ENCODE results near the gene ACVR1C. TPM values are rescaled to one million over a fixed set of nuclear protein-coding genes. Genes with fewer than 3 reads are reported as not detected.

ACVR1C gene
- total RNA-seq, 4 donors from 2014 or later: under 0.01 to 0.71 (median 0.06) TPM; not detected in 1

GRCh38 chr2:157565550-157565949 is 63.1 kb downstream of the ACVR1C start:
- intact Hi-C loops (cut with DNase I): no loop called here
- Histone ChIP-seq H3K27me3 (no peaks in the 10 kb centered on the region), H3K27ac (replicated peaks in 1 of 4) (no peak overlapping the region), H3K9me3 (peaks cover 0 to 6% (median 0%) of the 10 kb centered on the region in 4 donors), H3K36me3 (no peaks in the 10 kb centered on the region), H3K4me1 (no peaks in the 10 kb centered on the region), H3K4me3 (no peak overlapping the region)
- no peak for TF ChIP-seq EP300 (IDR thresholded peaks at IDR 0.05)
- TF ChIP-seq POLR2A (IDR thresholded peaks at IDR 0.05; ENCODE audit: low read depth): no peak
- TF ChIP-seq POLR2AphosphoS5 (IDR thresholded peaks at IDR 0.05): no peak
- TF ChIP-seq CTCF (IDR thresholded peaks at IDR 0.05): no peak
- WGBS: 90% methylated on average over 5 of the region's 5 CpGs
- DNase-seq (ENCODE audit: extremely low spot score): no peak

- WGBS: 61% methylated on average over 2 of the region's 2 CpGs
- no peak for TF ChIP-seq POLR2AphosphoS5 (IDR thresholded peaks at IDR 0.05)
- TF ChIP-seq CTCF (IDR thresholded peaks at IDR 0.05): no peak
- TF ChIP-seq EP300 (IDR thresholded peaks at IDR 0.05): no peak
- no peak for TF ChIP-seq POLR2A (IDR thresholded peaks at IDR 0.05; ENCODE audit: low read depth)
- intact Hi-C loops (cut with DNase I): no loop called here
These were observed 68.8 kb downstream of the ACVR1C start for GRCh38 chr2:157559890-157560289.

GRCh38 chr2:157559461-157559860 is 69.2 kb downstream of the ACVR1C start:
- no peak overlapping the region for H3K4me3 ChIP-seq
- no peak for TF ChIP-seq EP300 (IDR thresholded peaks at IDR 0.05)
- TF ChIP-seq POLR2A (IDR thresholded peaks at IDR 0.05; ENCODE audit: low read depth): no peak
- TF ChIP-seq CTCF (IDR thresholded peaks at IDR 0.05): no peak
- TF ChIP-seq POLR2AphosphoS5 (IDR thresholded peaks at IDR 0.05): no peak
- no peaks in the 10 kb centered on the region for H3K27me3 ChIP-seq
- H3K36me3 ChIP-seq: no peaks in the 10 kb centered on the region
- no peak overlapping the region for H3K27ac ChIP-seq (replicated peaks in 1 of 4)
- no peaks in the 10 kb centered on the region for H3K4me1 ChIP-seq
- no peak for DNase-seq (ENCODE audit: extremely low spot score)
- peaks cover 0 to 6% (median 0%) of the 10 kb centered on the region in 4 donors for H3K9me3 ChIP-seq
- WGBS: 37% methylated on average over 3 of the region's 3 CpGs
- intact Hi-C loops (cut with DNase I): no loop called here

More at GRCh38 chr2:157559890-157560289, 68.8 kb downstream of the ACVR1C start:
- no peaks in the 10 kb centered on the region for H3K4me1 ChIP-seq
- no peaks in the 10 kb centered on the region for H3K36me3 ChIP-seq
- no peak for DNase-seq (ENCODE audit: extremely low spot score)
- H3K9me3 ChIP-seq: peaks cover 0 to 6% (median 0%) of the 10 kb centered on the region in 4 donors
- H3K27me3 ChIP-seq: no peaks in the 10 kb centered on the region
- no peak overlapping the region for H3K4me3 ChIP-seq
- H3K27ac ChIP-seq (replicated peaks in 1 of 4): no peak overlapping the region

GRCh38 chr2:157559061-157559460 is 69.6 kb downstream of the ACVR1C start:
- WGBS: 65% methylated on average over 3 of the region's 3 CpGs
- no peak for DNase-seq (ENCODE audit: extremely low spot score)
- intact Hi-C loops (cut with DNase I): no loop called here

More at GRCh38 chr2:157559061-157559460, 69.6 kb downstream of the ACVR1C start:
- Histone ChIP-seq H3K27ac (replicated peaks in 1 of 4) (no peak overlapping the region), H3K36me3 (no peaks in the 10 kb centered on the region), H3K9me3 (peaks cover 0 to 6% (median 0%) of the 10 kb centered on the region in 4 donors), H3K4me1 (no peaks in the 10 kb centered on the region), H3K27me3 (no peaks in the 10 kb centered on the region), H3K4me3 (no peak overlapping the region)
- TF ChIP-seq CTCF (IDR thresholded peaks at IDR 0.05) (no peak), POLR2A (IDR thresholded peaks at IDR 0.05; ENCODE audit: low read depth) (no peak), POLR2AphosphoS5 (IDR thresholded peaks at IDR 0.05) (no peak), EP300 (IDR thresholded peaks at IDR 0.05) (no peak)

Data from esophagus muscularis mucosa (tissue), 4 donors.